CD4-positive, CD25-positive, alpha-beta regulatory T cell (primary cell): ENCODE results near the gene CDH26. TPM values are rescaled to one million over a fixed set of nuclear protein-coding genes. Genes with fewer than 3 reads are reported as not detected.

Experiments
- ATAC-seq, 2 donors: fragments of 150-1000 bp; cut with Tn5 transposase; one replicate each; pipeline ENCODE4 v1.10.0; 2021; ENCODE audit warnings: low read depth in 2 of 2, moderate number of reproducible peaks in 2 of 2, moderate library complexity in 1 of 2
- DNase-seq, 3 donors: peaks; one replicate each; pipeline versions ENCODE4 v3.0.0 to v3.0.0-alpha.2; 2012 to 2022; ENCODE audit warnings: mixed read lengths in 1 of 3
- H3K27ac ChIP-seq: one replicate; pipeline ENCODE4 v1.7.0; 2013; ENCODE audit warnings: mild to moderate bottlenecking, low read length; ENCODE audit not compliant: insufficient read depth, poor library complexity, severe bottlenecking
- H3K27me3 ChIP-seq: one replicate; pipeline ENCODE4 v1.7.0; 2013; ENCODE audit warnings: low read length; ENCODE audit not compliant: control insufficient read depth, insufficient read depth
- H3K36me3 ChIP-seq: one replicate; pipeline ENCODE4 v1.7.0; 2013; ENCODE audit warnings: mild to moderate bottlenecking, low read length, moderate library complexity; ENCODE audit not compliant: control insufficient read depth, insufficient read depth
- H3K4me1 ChIP-seq: 2 replicates; pipeline ENCODE4 v1.7.0; 2013; ENCODE audit warnings: mild to moderate bottlenecking, low read length; ENCODE audit not compliant: insufficient read depth, control insufficient read depth, poor library complexity, severe bottlenecking
- H3K4me3 ChIP-seq: one replicate; pipeline ENCODE4 v1.7.0; 2013; ENCODE audit warnings: low read depth, mild to moderate bottlenecking, low read length, moderate library complexity
- H3K9me3 ChIP-seq, 2 experiments: 1 replicate in 1 of 2; 2 replicates in 1 of 2; pipeline ENCODE4 v1.7.0; 2013; ENCODE audit warnings: low read length in 2 of 2, mild to moderate bottlenecking in 1 of 2, moderate library complexity in 1 of 2; ENCODE audit not compliant: control insufficient read depth in 2 of 2
- H3K27ac Mint-ChIP-seq, 3 donors: one replicate each; pipeline ENCODE4 v1.8.0; 2020 to 2022; ENCODE audit warnings: mild to moderate bottlenecking in 3 of 3, mixed read lengths in 3 of 3, moderate library complexity in 2 of 3
- H3K27me3 Mint-ChIP-seq: one replicate; pipeline ENCODE4 v1.8.0; 2022; ENCODE audit warnings: mild to moderate bottlenecking, mixed read lengths
- H3K36me3 Mint-ChIP-seq: one replicate; pipeline ENCODE4 v1.8.0; 2020; ENCODE audit warnings: mixed read lengths
- H3K4me1 Mint-ChIP-seq, 4 donors: one replicate each; pipeline ENCODE4 v1.8.0; 2020 to 2022; ENCODE audit warnings: mixed read lengths in 4 of 4, mild to moderate bottlenecking in 1 of 4
- H3K4me3 Mint-ChIP-seq, 4 donors: one replicate each; pipeline ENCODE4 v1.8.0; 2020 to 2022; ENCODE audit warnings: mild to moderate bottlenecking in 4 of 4, mixed read lengths in 4 of 4, moderate library complexity in 3 of 4
- H3K9me3 Mint-ChIP-seq, 7 donors: one replicate each; pipeline ENCODE4 v1.8.0; 2020 to 2022; ENCODE audit warnings: mixed read lengths in 7 of 7, mild to moderate bottlenecking in 3 of 7, moderate library complexity in 2 of 7
- polyA plus RNA-seq, 4 donors: library from polyadenylated mRNA; unstranded; fragments of 300-500 nt; fragmentation: Illumina TruSeq; gene quantifications; one replicate each; pipeline ENCODE4 v1.2.3, GENCODE V29; 2021
- total RNA-seq: library from RNA; stranded (reverse); gene quantifications from one replicate; pipeline ENCODE4 v1.2.3, GENCODE V29; 2022

The CDH26 gene
- total and polyA plus RNA-seq, 5 donors from 2014 or later, result 0.24 to 1.0 (median 0.31) TPM; not detected in 2

GRCh38 chr20:60021104-60021503 is 62.9 kb downstream of the CDH26 start:
- H3K9me3 ChIP-seq, result no peaks in the 10 kb centered on the region
- Mint-ChIP-seq H3K27ac (no peak overlapping the region), H3K4me3 (peak overlapping the region in 1 of 4 donors; percentile 38), H3K27me3 (peaks cover 21% of the 10 kb centered on the region), H3K4me1 (peaks cover 0 to 4% (median 1%) of the 10 kb centered on the region in 4 donors), H3K9me3 (peaks cover 0 to 14% (median 3%) of the 10 kb centered on the region in 7 donors), H3K36me3 (peaks cover 11% of the 10 kb centered on the region)
- DNase-seq, result no peak
- ATAC-seq, result no peak
- H3K27ac ChIP-seq, result no peak overlapping the region
- H3K4me1 ChIP-seq, result no peaks in the 10 kb centered on the region
- H3K4me3 ChIP-seq, result no peak overlapping the region
- H3K36me3 ChIP-seq, result no peaks in the 10 kb centered on the region
- peaks cover 3% of the 10 kb centered on the region for H3K27me3 ChIP-seq

GRCh38 chr20:60022849-60023248 is 64.6 kb downstream of the CDH26 start:
- ATAC-seq (no peak), DNase-seq (no peak)
- Mint-ChIP-seq H3K9me3 (peaks cover 0 to 22% (median 2%) of the 10 kb centered on the region in 7 donors), H3K27me3 (peaks cover 6% of the 10 kb centered on the region), H3K27ac (no peak overlapping the region), H3K36me3 (peaks cover 10% of the 10 kb centered on the region), H3K4me3 (no peak overlapping the region), H3K4me1 (peaks cover 0 to 4% (median 1%) of the 10 kb centered on the region in 4 donors)
- Histone ChIP-seq H3K27ac (no peak overlapping the region), H3K9me3 (no peaks in the 10 kb centered on the region), H3K27me3 (peaks cover 3% of the 10 kb centered on the region), H3K36me3 (no peaks in the 10 kb centered on the region), H3K4me1 (no peaks in the 10 kb centered on the region), H3K4me3 (no peak overlapping the region)

GRCh38 chr20:60024245-60024644 is 66.0 kb downstream of the CDH26 start:
- Histone ChIP-seq H3K36me3 (no peaks in the 10 kb centered on the region), H3K4me1 (no peaks in the 10 kb centered on the region), H3K27ac (no peak overlapping the region), H3K9me3 (no peaks in the 10 kb centered on the region), H3K4me3 (no peak overlapping the region), H3K27me3 (peaks cover 3% of the 10 kb centered on the region)
- peaks cover 11% of the 10 kb centered on the region for H3K27me3 Mint-ChIP-seq
- DNase-seq (peak in 1 of 3 donors; percentile 2), ATAC-seq (no peak)
- peaks cover 0 to 13% (median 0%) of the 10 kb centered on the region in 7 donors for H3K9me3 Mint-ChIP-seq
- peaks cover 3% of the 10 kb centered on the region for H3K36me3 Mint-ChIP-seq
- peaks cover 0 to 3% (median 1%) of the 10 kb centered on the region in 4 donors for H3K4me1 Mint-ChIP-seq
- H3K27ac Mint-ChIP-seq, result no peak overlapping the region
- no peak overlapping the region for H3K4me3 Mint-ChIP-seq

- H3K9me3 ChIP-seq, result no peaks in the 10 kb centered on the region
- DNase-seq, result no peak
- peaks cover 0 to 8% (median 0%) of the 10 kb centered on the region in 7 donors for H3K9me3 Mint-ChIP-seq
- peaks cover 11% of the 10 kb centered on the region for H3K27me3 Mint-ChIP-seq
- no peak overlapping the region for H3K4me3 Mint-ChIP-seq
- peaks cover 3% of the 10 kb centered on the region for H3K27me3 ChIP-seq
- H3K4me1 Mint-ChIP-seq, result peaks cover 0 to 2% (median 0%) of the 10 kb centered on the region in 4 donors
- H3K4me3 ChIP-seq, result no peak overlapping the region
- H3K36me3 Mint-ChIP-seq, result peaks cover 3% of the 10 kb centered on the region
- ATAC-seq, result no peak
- H3K27ac ChIP-seq, result no peak overlapping the region
- no peak overlapping the region for H3K27ac Mint-ChIP-seq
- H3K36me3 ChIP-seq, result no peaks in the 10 kb centered on the region
- no peaks in the 10 kb centered on the region for H3K4me1 ChIP-seq
These were observed 66.6 kb downstream of the CDH26 start for GRCh38 chr20:60024801-60025200.

- no peak for DNase-seq
- Histone ChIP-seq H3K4me3 (no peak overlapping the region), H3K36me3 (no peaks in the 10 kb centered on the region), H3K27me3 (no peaks in the 10 kb centered on the region), H3K27ac (no peak overlapping the region), H3K4me1 (no peaks in the 10 kb centered on the region), H3K9me3 (no peaks in the 10 kb centered on the region)
- Mint-ChIP-seq H3K36me3 (peaks cover 3% of the 10 kb centered on the region), H3K9me3 (peaks cover 0 to 8% (median 0%) of the 10 kb centered on the region in 7 donors), H3K27ac (no peak overlapping the region), H3K4me1 (peaks cover 0 to 2% (median 0%) of the 10 kb centered on the region in 4 donors), H3K27me3 (peaks cover 6% of the 10 kb centered on the region), H3K4me3 (no peak overlapping the region)
- ATAC-seq, result no peak
These were observed 67.8 kb downstream of the CDH26 start for GRCh38 chr20:60026010-60026409.

- no peaks in the 10 kb centered on the region for H3K27me3 ChIP-seq
These were observed 72.2 kb downstream of the CDH26 start for GRCh38 chr20:60030471-60030870.

GRCh38 chr20:60031107-60031506 is 72.9 kb downstream of the CDH26 start:
- DNase-seq (no peak), ATAC-seq (no peak)
- Histone ChIP-seq H3K27ac (no peak overlapping the region), H3K27me3 (no peaks in the 10 kb centered on the region), H3K4me1 (no peaks in the 10 kb centered on the region), H3K36me3 (no peaks in the 10 kb centered on the region), H3K4me3 (no peak overlapping the region), H3K9me3 (no peaks in the 10 kb centered on the region)
- Mint-ChIP-seq H3K9me3 (peaks cover 0 to 8% (median 0%) of the 10 kb centered on the region in 7 donors), H3K27me3 (peaks cover 4% of the 10 kb centered on the region), H3K36me3 (peaks cover 3% of the 10 kb centered on the region), H3K4me1 (no peaks in the 10 kb centered on the region), H3K27ac (no peak overlapping the region), H3K4me3 (no peak overlapping the region)

More at GRCh38 chr20:60030471-60030870, 72.2 kb downstream of the CDH26 start:
- no peak for ATAC-seq
- Mint-ChIP-seq H3K9me3 (peaks cover 0 to 8% (median 0%) of the 10 kb centered on the region in 7 donors), H3K4me1 (no peaks in the 10 kb centered on the region), H3K4me3 (no peak overlapping the region), H3K27me3 (peaks cover 4% of the 10 kb centered on the region), H3K27ac (no peak overlapping the region), H3K36me3 (peaks cover 3% of the 10 kb centered on the region)
- no peaks in the 10 kb centered on the region for H3K4me1 ChIP-seq
- H3K36me3 ChIP-seq, result no peaks in the 10 kb centered on the region
- no peak for DNase-seq
- H3K4me3 ChIP-seq, result no peak overlapping the region
- no peak overlapping the region for H3K27ac ChIP-seq
- no peaks in the 10 kb centered on the region for H3K9me3 ChIP-seq
